Measurements from ENCODE around the gene DCP2.

DCP2 gene

DNA sequence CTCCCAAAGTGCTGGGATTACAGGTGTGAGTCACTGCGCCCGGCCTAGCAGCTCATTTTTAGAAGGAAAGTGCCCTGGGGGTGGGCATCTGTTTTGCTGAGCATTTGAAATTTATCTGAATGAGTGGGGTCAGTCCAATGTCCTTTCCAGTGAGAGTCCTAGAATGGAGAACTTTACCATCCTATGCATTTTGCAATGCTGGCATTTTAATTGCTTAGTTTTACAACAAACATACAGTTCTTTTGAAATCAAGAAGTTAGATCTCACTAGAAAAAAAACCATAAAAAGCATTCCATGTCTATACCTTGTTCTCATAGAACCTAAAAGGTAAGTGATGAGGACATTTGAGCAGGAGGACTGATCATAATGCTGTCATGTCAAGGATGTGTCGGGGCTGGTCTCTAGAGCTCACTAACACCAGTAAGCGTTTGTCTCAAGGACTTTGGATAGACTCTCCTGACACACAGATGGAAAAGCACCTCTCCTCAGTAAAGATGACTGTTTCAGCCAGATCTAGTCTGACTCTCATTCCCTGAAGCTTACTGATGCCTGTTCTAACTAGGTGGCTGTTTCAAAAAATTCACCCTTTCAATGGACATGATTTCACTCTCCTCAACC lies 83.9 kb downstream of the DCP2 start:
- H3K27ac ChIP-seq: no peak overlapping the region
- no peak overlapping the region for H3K4me3 ChIP-seq

DNA sequence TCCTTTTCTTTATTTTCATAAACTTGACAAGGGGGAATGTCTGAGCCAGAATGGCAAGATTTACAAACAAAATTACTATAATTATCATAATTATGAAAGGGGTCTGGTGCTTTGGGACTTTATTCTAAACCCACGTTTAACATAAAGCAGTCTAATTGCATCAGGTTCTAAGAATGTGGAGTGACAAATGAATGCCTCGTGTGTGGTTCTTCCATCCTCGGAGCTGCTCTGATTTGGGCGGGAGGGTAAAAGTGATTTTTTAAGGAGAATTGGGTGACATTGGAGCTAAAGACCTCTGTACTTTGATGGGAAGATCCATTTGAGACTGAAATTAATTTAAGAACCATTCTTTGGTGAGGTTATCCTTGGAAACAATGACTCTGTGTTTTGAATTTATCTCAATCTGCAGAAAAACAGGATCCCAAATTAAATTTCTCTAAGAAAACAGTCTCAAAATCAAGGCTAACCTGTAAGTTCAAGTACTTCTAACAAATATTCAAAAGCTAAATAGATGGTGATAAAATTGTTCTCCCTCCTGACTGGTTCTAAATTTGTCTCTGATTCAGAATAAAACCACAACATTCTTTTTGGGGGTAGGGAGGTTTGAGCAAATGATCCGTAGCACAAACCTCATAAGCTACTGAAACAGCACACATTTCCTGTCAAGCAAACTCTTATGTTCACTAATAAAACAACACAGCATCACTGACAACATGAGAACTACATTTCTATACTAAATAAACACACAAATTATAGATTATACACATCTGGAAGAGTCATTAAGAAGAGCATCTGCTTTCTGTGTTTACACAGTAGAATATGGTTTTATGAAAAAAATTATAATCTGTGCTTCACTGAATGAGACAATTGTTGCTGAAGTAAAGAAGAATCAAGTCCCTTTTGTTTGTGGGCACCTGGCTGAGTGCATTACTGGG lies 85.5 kb downstream of the DCP2 start:
- Histone ChIP-seq H3K4me3 (no peak overlapping the region), H3K27ac (peak overlapping the region in 2 of 21 experiments; percentile 14 to 62)

DNA sequence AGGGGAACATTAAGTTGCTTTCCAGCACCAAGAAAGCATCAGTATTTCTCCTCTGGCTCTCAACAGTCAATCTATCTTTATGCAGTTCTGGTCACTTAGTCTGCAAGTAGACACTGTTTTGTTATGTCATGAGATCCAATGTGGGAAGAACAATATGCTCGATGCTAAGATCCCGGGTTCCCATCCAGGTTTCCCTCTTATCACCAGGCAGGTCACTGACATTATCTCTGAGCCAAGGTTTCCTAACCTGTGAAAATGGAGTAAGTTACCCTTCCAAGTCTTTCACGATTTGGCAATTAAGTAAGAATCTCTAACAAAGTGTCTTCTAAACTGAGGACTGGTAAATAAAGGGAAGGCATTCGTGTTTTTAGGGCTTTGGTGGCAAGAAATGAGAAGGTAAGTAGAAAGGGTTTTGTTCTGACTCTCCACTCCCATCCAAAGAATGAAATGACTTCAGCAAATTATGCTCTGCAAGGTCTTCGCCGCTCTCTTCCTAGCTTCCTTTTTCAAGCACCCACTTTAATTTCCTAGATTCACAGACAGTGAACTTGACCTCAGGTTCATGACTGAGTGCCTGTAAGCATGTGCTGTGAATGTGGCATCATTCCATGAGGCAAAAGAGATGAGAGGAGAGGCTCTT lies 86.4 kb downstream of the DCP2 start:
- Histone ChIP-seq H3K4me3 (no peak overlapping the region), H3K27ac (peak overlapping the region in 1 of 21 experiments; percentile 62)

DNA sequence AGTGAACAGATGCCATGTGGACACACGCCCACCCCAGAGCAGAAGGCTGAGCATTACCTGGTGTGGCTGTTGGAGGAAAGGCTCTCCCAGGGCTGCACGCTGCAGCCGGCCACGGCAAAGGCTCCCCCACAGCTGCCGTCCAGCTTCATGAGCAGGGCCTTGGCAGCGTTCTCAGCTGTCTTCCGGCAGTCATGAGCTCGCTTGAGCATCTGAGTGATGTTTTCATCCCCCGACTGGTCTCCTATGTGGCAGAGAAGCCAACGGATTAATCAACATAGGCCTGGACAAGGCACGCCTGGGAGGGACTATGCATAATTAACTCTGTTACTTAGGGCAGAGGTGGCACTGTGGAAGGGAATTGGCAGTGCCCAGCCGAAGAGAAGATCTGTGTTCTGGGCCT lies 87.3 kb downstream of the DCP2 start:
- Histone ChIP-seq H3K4me3 (no peak overlapping the region), H3K27ac (no peak overlapping the region)

DNA sequence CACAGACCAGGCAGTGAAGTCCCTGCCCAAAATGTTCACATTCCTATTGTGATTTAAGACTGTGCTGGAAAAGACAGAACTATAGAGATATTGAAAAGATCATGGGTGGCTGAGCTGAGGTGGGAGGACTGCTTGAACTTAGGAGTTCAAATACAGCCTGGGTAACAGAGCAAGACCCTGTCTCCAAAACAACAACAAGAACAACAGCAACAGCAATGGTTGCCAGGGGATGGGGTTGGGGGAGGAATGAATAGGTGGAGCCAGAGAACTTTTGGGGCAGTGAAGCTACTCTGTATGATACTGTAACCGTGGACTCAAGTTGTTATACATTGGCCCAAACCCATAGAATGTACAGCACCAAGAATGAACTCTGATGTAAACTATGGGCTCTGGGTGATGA lies 88.2 kb downstream of the DCP2 start:
- H3K27ac ChIP-seq: no peak overlapping the region

DNA sequence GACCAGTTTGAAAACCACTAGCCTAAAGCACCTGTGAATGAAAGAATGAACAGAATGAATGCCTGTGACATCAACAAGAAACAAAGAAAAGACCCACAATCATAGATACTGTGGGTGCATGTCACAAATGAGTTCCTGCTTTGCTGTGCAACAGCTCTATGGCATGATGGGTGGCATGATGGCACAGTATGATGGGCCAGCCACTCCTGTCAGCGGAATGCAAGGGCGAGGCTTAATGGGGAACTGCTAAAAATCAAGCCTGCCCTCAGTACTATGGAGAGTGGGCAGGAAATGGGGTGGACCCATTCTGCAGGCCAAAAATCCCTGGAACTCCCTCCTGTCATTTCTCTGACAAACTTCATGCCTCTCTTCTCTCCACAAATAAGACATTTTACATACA lies 89.0 kb downstream of the DCP2 start:
- H3K27ac ChIP-seq: peak overlapping the region in 1 of 21 experiments; percentile 29
- H3K4me3 ChIP-seq: no peak overlapping the region

More for the DNA sequence above, 88.2 kb downstream of the DCP2 start:
- H3K4me3 ChIP-seq: no peak overlapping the region

DNA sequence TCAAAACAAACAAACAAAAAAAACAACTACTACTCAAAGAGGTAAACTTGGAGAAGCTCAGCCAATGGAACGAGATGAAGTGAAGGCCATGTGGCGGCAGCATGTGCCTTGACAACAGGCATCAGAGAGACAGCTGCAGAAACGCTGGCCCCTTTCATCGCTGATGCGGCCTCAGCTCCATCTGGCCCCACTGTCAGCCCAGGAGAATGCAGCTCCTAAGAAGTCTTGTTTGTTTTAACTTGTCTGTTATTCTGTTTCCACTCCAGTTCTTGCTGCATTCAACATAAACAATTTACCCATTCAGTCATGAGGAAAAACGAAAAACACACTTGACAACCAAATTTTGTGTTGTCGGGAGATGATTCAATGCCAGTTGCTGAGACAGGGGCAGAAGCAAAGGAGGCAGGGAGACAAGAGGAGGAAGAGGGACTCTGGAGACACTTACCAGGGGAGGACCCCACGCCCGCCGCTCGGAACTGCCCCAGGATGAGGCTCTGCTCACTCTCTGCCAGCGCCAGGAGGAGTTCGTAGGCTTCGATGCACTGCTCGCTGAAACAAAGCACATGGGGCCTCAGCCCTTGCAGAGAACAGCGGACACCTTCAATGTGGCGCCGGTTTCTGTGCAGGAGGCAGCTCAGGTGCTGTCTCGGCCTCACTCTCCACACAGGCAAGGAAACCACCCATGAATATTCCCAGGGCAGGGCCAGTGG lies 91.2 kb downstream of the DCP2 start:
- no peak overlapping the region for H3K27ac ChIP-seq

DNA sequence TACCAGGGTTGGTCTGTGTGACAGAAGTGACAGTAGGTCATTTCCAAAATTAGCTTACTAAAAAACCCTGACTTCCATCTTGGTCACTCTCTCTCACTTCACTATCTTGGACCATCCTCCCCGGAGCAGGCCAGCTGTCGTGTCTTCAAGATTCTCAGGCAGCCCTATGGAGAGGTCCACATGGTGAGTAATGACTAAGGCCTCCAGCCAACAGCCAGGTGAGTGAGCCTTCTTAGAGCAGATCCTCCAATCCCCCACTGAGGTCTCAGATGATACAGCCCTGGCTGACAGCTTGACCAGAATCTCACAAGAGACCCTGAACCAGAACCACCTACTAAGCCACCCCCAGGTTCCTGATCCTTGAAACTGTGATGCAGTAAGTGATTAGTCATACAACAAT lies 92.0 kb downstream of the DCP2 start:
- Histone ChIP-seq H3K4me3 (no peak overlapping the region), H3K27ac (no peak overlapping the region)

More for the DNA sequence above, 91.2 kb downstream of the DCP2 start:
- H3K4me3 ChIP-seq: no peak overlapping the region
